IPS-NIHi7 (cell line): ENCODE results near the gene PPIP5K1.
A peak's percentile ranks its signal among the peaks of the same experiment; 100 is the strongest.

Experiments
- DNase-seq: peaks from one replicate; pipeline ENCODE4 v3.0.0; 2012; ENCODE audit warnings: mixed read lengths; ENCODE audit errors: extremely low spot score

The PPIP5K1 gene

GRCh38 chr15:43517354-43518196 is 72.4 kb downstream of the PPIP5K1 start, which contains the start of gene MAP1A:
TSS of gene MAP1A (plus strand) at chr15:43517608. CDS start at chr15:43521474, 3,866 bp downstream.
- peak; percentile 73 for DNase-seq

GRCh38 chr15:43516801-43517353 is 73.1 kb downstream of the PPIP5K1 start:
- DNase-seq, result no peak

- DNase-seq, result no peak
Measured at GRCh38 chr15:43516185-43516584, 73.8 kb downstream of the PPIP5K1 start.

- no peak for DNase-seq
Measured at GRCh38 chr15:43515741-43516140, 74.3 kb downstream of the PPIP5K1 start.

GRCh38 chr15:43514241-43515057 is 75.6 kb downstream of the PPIP5K1 start:
- peak; percentile 67 for DNase-seq

- no peak for DNase-seq
Measured at GRCh38 chr15:43513550-43513949, 76.5 kb downstream of the PPIP5K1 start.

- DNase-seq, result no peak
Measured at GRCh38 chr15:43511012-43511885, 78.8 kb downstream of the PPIP5K1 start.

GRCh38 chr15:43510200-43511011 is 79.6 kb downstream of the PPIP5K1 start:
- peak; percentile 95 for DNase-seq

- DNase-seq, result no peak
Measured at GRCh38 chr15:43509660-43510199, 80.3 kb downstream of the PPIP5K1 start.

GRCh38 chr15:43508991-43509659 is 80.9 kb downstream of the PPIP5K1 start:
- DNase-seq, result no peak

GRCh38 chr15:43508421-43508820 is 81.6 kb downstream of the PPIP5K1 start:
- no peak for DNase-seq

- DNase-seq, result no peak
Measured at GRCh38 chr15:43505738-43506137, 84.3 kb downstream of the PPIP5K1 start.

GRCh38 chr15:43499635-43500034 is 90.4 kb downstream of the PPIP5K1 start:
- no peak for DNase-seq

GRCh38 chr15:43498990-43499389 is 91.0 kb downstream of the PPIP5K1 start:
- no peak for DNase-seq

- DNase-seq, result no peak
Measured at GRCh38 chr15:43493703-43494472, 96.1 kb downstream of the PPIP5K1 start.

GRCh38 chr15:43492673-43493601 is 97.1 kb downstream of the PPIP5K1 start, which contains the start of gene TP53BP1:
TSS of gene TP53BP1 (minus strand) at chr15:43493156. CDS start at chr15:43493043, 113 bp downstream.
- peak; percentile 96 for DNase-seq

GRCh38 chr15:43492266-43492665 is 97.7 kb downstream of the PPIP5K1 start:
- peak; percentile 37 for DNase-seq

GRCh38 chr15:43489191-43489590 is 100.8 kb downstream of the PPIP5K1 start:
- DNase-seq, result no peak
